Fibroblast of pulmonary artery (primary cell): ENCODE results near the gene BCL10.

ENCODE experiments used
- DNase-seq: peaks from one replicate; pipeline ENCODE4 v3.0.0-alpha.2; 2010; ENCODE audit warnings: low read depth
- H3K4me3 ChIP-seq: replicated peaks from 2 replicates; pipeline ENCODE4 v1.5.1; 2011; ENCODE audit warnings: low read depth, mild to moderate bottlenecking, control low read depth, low read length, moderate library complexity
- TF ChIP-seq, protein P1 (sequence below): IDR thresholded peaks from 2 replicates; pipeline ENCODE4 v1.5.1; 2011; ENCODE audit warnings: mild to moderate bottlenecking, control low read depth, low read length, inconsistent platforms; ENCODE audit errors: missing control alignments

BCL10 gene

GRCh38 chr1:85224734-85225623, 51.5 kb downstream of the BCL10 start:
- DNase-seq: no peak
- H3K4me3 ChIP-seq: no peak overlapping the region
- TF ChIP-seq, protein P1, sequence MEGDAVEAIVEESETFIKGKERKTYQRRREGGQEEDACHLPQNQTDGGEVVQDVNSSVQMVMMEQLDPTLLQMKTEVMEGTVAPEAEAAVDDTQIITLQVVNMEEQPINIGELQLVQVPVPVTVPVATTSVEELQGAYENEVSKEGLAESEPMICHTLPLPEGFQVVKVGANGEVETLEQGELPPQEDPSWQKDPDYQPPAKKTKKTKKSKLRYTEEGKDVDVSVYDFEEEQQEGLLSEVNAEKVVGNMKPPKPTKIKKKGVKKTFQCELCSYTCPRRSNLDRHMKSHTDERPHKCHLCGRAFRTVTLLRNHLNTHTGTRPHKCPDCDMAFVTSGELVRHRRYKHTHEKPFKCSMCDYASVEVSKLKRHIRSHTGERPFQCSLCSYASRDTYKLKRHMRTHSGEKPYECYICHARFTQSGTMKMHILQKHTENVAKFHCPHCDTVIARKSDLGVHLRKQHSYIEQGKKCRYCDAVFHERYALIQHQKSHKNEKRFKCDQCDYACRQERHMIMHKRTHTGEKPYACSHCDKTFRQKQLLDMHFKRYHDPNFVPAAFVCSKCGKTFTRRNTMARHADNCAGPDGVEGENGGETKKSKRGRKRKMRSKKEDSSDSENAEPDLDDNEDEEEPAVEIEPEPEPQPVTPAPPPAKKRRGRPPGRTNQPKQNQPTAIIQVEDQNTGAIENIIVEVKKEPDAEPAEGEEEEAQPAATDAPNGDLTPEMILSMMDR: no peak

DNA sequence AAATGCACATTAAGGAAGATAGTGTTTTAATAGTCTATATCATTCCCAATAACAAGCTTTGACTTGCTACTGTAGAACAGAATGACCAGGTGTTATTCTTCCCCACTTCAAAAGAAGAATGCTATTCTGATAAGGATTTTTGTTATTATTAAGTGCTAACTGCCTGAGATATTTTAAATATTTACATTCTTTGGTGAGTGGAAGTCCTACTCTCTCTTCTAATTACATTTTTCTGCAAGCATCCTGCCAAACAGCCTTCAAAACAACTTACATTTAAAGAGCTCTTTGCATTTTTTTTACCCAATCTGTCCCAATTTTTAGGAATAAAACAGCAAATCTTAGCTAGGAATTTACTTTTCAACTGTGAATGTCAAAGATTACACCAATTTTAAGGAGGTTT, 52.1 kb downstream of the BCL10 start:
- no peak overlapping the region for H3K4me3 ChIP-seq
- TF ChIP-seq, protein P1: no peak
- DNase-seq: no peak

DNA sequence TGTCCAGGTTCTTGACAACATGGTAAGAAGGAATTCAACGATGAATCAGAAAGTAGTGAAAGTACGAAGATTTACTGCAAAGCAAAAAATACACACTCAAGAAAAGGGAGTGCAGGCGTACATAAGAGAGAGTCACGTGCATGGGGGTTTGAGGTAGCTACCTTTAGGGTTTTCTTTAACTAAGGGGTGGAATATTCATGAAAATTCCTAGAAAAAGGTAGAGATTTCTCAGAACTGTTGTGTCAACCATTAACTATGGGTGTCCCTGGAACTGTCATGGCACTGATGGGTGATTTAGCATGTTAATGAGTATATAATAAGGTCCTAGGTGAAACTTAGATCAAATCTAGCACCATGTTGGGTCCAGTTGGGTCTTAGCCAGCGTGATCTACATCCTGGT, 53.1 kb downstream of the BCL10 start:
- no peak for DNase-seq
- no peak overlapping the region for H3K4me3 ChIP-seq
- TF ChIP-seq, protein P1: no peak

GRCh38 chr1:85220756-85221201, 55.7 kb downstream of the BCL10 start:
- no peak overlapping the region for H3K4me3 ChIP-seq
- DNase-seq: peak; percentile 60
- TF ChIP-seq, protein P1: no peak

DNA sequence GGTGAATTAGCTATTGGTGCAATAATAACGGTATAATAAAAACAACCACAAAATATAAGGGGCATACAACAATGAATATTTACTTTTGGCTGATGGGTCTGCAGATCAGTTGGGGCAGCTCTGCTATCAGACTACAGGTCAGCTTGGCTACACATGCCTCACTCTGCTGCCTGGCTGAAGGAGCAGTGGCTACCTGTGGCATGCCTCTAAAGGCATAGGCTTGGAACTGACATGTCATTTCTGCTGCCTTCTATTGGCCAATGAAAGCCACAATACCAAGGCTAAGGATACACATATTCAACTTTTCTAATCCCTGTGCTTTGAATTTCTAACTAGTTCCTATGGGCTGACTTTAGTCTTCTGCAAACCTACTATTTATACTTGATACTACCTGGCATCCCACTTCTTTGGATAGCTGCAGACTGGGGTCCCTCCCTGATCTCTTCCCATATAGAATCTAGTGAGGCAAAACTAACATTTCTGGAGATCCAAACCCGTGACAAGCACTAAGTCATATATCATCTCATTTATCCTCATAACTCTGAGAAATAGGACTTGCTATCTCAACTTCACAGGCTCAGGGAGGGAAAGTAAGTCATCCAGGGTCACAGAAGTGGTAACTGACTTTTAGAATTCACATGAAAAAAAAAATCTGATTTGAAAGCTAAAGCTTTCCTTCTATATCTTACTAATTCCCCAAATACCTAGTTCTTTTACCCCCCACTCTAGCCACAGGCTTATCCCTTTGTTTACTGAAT, 56.4 kb downstream of the BCL10 start:
- TF ChIP-seq, protein P1: no peak
- no peak overlapping the region for H3K4me3 ChIP-seq
- no peak for DNase-seq

DNA sequence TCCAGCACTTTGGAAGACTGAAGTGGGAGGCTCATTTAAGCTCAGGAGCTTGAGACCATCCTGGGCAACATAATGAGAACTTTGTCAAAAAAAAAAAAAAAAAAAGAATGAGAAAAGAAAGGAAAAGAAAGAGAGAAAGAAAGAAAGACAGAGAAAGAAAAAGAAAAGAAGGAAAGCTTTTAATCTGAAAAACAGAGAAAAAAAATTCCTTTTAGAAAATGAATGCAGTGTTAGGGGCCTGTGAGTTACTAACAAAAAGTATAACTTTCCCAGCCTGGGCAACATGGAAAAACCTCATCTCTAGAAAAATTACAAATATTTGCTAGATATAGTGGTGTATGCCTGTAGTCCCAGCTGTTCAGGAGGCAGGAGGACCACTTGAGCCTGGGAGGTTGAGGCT, 59.7 kb downstream of the BCL10 start:
- H3K4me3 ChIP-seq: no peak overlapping the region
- TF ChIP-seq, protein P1: no peak
- no peak for DNase-seq
